GM12892 (cell line): ENCODE data around the gene CLMN.
"Not testable (repeated sequence)": the region's sequence is repeated elsewhere in the genome, so short reads cannot be mapped to it uniquely, and the experiment has no call there.

Experiments used
- POLR2A ChIP-seq: IDR thresholded peaks from 2 replicates; pipeline ENCODE4 v1.6.1; 2011; ENCODE audit warnings: low read depth, low read length, control low read depth
- POLR2AphosphoS5 ChIP-seq: IDR thresholded peaks from 2 replicates; pipeline ENCODE4 v1.6.1; 2011; ENCODE audit warnings: low read depth, low read length, control low read depth
- TAF1 ChIP-seq: IDR thresholded peaks from 2 replicates; pipeline ENCODE4 v1.6.1; 2011; ENCODE audit warnings: low read depth, mild to moderate bottlenecking, control low read depth, low read length, borderline replicate concordance

DNA sequence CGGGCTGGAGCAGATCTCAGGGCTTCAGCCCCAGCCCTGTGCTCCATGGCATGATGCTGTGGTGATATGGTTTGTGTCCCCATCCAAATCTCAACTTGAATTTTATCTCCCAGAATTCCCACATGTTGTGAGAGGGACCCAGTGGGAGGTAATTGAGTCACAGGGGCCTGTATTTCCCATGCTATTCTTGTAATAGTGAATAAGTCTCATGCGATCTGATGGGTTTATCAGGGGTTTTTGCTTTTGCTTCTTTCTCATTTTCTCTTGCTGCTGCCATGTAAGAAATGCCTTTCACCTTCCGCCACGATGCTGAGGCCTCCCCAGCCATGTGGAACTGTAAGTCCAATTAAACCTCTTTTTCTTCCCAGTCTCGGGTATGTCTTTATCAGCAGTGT is 36.7 kb downstream of the CLMN start:
- not testable (repeated sequence) for TF ChIP-seq POLR2A, POLR2AphosphoS5, TAF1
